ENCODE results near the gene AKAP3.

AKAP3 gene

GRCh38 chr12:4595881-4596280 is 53.0 kb downstream of the AKAP3 start:
- no peak for DNase-seq (ENCODE audit: low spot score)

GRCh38 chr12:4591180-4591687 is 57.6 kb downstream of the AKAP3 start:
- DNase-seq (ENCODE audit: low spot score) = no peak

GRCh38 chr12:4589941-4590340 is 58.9 kb downstream of the AKAP3 start:
- DNase-seq (ENCODE audit: low spot score) = no peak

- DNase-seq (ENCODE audit: low spot score) = no peak
These were observed 59.9 kb downstream of the AKAP3 start for GRCh38 chr12:4588916-4589315.

- DNase-seq (ENCODE audit: low spot score) = no peak
These were observed 61.7 kb downstream of the AKAP3 start for GRCh38 chr12:4587108-4587507.

GRCh38 chr12:4586500-4586899 is 62.4 kb downstream of the AKAP3 start:
- no peak for DNase-seq (ENCODE audit: low spot score)

GRCh38 chr12:4584896-4585295 is 64.0 kb downstream of the AKAP3 start:
- DNase-seq (ENCODE audit: low spot score) = no peak

- DNase-seq (ENCODE audit: low spot score) = no peak
These were observed 64.6 kb downstream of the AKAP3 start for GRCh38 chr12:4584281-4584680.

GRCh38 chr12:4580281-4580688 is 68.6 kb downstream of the AKAP3 start:
- no peak for DNase-seq (ENCODE audit: low spot score)

- DNase-seq (ENCODE audit: low spot score) = peak; percentile 4
These were observed 69.3 kb downstream of the AKAP3 start for GRCh38 chr12:4579305-4580102.

GRCh38 chr12:4572680-4573079 is 76.2 kb downstream of the AKAP3 start:
- DNase-seq (ENCODE audit: low spot score) = no peak

GRCh38 chr12:4569261-4569660 is 79.6 kb downstream of the AKAP3 start:
- DNase-seq (ENCODE audit: low spot score) = no peak

GRCh38 chr12:4567073-4567881 is 81.6 kb downstream of the AKAP3 start:
- DNase-seq (ENCODE audit: low spot score) = no peak

GRCh38 chr12:4566474-4566873 is 82.4 kb downstream of the AKAP3 start:
- no peak for DNase-seq (ENCODE audit: low spot score)

Measured in CD4-positive, alpha-beta T cell treated with Interleukin-2 at 100 ng/mL for 4 hours (primary cell).